Activated CD8-positive, alpha-beta memory T cell treated with anti-CD3 and anti-CD28 coated beads, Interleukin-2, amount 50 U/mL, for 24 hours (primary cell): ENCODE results near the gene SKI.

Source experiments
- DNase-seq: peaks from one replicate; pipeline ENCODE4 v3.0.0-alpha.2; 2020; ENCODE audit errors: extremely low read depth

SKI gene

DNA sequence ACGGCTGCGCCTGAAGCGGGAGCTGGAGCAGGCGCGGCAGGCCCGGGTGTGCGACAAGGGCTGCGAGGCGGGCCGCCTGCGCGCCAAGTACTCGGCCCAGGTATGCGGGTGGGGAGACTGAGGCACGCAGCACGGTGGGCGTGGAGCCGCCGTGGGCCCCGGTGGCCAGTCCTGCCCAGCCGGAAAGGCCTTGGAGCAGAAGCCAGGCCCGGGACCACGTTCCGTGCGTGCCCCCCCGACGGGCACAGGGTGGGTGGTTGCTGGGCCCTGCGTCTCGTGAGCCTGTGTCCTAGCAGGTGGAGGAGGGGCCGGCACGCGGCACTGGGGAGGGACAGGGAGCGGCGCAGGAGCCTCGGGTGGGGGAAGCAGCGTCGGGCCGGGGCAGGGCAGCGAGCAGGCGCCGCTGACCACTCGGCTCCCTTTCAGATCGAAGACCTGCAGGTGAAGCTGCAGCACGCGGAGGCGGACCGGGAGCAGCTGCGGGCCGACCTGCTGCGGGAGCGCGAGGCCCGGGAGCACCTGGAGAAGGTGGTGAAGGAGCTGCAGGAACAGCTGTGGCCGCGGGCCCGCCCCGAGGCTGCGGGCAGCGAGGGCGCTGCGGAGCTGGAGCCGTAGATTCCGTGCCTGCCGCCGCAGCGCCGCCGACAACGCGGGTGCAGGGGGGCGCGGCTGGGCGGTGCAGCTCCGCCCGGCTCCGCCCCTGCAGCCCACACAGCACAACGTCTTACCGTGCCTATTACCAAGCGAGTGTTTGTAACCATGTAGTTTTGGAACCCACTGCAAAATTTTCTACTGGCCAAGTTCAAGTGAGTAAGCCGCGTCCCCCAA, 78.2 kb downstream of the SKI start:
- no peak for DNase-seq

GRCh38 chr1:2307064-2307605, 79.0 kb downstream of the SKI start:
- no peak for DNase-seq

- no peak for DNase-seq
Measured at GRCh38 chr1:2307972-2308371, 79.9 kb downstream of the SKI start.

DNA sequence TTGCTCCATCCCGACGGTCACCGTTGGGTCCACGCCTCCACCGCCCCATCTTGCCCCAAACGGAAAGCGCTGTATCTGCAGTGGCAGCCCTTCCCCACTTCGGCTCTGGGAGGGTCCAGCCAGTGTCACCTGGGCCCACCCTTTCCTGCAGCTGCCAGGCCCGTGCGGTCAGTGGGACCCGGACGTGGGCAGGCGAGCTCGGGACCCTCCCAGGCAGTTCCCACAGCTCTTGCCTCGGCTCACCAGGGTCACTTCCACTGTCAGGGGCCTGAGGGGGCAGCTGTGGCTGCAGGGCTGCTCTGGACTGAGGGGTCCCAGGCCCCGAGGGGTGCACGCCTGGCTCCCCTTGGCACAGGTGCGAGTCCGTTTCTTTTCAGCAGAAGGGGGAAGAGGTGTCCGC, 80.7 kb downstream of the SKI start:
- DNase-seq, result no peak

DNA sequence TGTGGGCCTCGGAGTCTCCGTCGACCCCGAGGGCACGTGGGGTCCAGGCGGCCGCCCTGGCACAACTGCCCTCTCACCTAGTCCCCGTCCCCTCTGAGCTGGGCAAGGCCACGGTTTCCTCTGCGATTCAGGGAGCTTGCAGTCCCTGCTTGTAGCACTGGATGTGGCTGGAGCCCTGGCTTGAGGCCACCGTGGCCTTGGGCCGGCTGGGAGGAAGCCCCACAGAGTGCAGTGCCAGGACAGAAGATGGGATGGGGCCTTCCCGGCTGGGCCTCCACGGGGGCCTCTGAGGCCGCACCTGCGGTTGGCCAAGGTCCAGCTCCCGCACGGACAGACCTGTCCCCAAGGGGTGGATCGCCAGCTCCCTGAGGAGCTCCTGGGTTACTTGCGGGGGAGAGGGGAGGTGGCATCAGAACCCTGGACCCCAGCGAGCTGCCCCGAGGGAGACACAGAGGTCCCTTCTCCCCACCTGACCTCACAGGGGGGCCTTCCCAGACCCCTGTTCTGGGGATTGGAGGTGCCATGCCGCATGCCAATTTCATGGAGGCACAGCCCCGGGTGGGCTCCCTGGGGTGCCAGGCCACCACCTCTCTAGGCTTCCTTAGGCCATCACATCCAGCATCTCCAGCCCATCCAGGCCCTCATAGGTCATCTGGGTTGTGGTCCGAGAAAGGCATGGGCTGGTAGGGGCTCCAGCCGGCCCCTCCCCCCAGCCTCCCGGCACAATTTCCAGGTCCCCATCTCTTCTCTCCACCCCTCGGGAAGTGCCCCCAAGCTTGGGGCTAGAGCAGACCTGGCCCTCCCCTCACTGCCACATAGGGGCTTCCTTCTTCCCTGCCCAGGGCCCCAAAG, 82.4 kb downstream of the SKI start:
- no peak for DNase-seq

GRCh38 chr1:2311184-2312032, 83.3 kb downstream of the SKI start:
- DNase-seq, result no peak

- no peak for DNase-seq
Measured at GRCh38 chr1:2312160-2312514, 84.0 kb downstream of the SKI start.

DNA sequence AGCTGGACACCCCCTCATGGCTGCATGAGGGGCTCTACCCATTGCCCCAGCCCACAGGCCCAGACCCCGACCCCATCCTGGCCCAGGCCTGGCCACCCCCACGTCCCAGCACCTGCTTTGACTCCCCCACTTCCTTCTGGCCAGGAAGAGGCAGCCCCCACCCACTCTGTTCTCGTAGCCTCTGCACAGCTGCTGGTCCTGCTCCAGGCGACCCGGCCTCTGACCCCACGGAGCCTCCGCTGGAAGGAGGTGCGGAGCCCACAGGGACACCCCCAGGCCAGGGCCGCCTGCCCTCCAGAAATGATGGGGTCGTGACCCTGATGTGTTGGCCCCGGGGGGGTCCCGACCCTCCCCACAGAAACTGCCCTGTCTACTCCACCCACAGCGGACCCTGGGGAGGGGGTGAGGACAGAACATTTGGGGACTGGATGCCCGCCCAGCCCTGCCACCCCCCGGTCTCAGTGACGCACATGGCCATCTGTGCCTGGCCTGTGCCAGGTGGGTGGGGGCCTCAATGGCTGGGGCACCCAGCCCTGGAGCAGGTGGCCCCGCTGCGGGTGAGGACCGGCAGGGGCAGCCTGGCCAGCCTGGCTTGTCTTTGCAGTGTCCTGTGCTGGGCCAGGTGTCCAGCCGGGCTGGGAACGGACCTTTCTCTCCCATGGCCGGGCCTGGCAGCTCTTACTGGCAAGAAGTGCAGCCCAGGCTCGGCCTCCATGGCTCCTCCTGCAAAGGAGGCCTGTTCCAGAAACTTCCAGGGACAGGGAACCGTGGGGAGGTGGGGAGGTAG, 84.6 kb downstream of the SKI start:
- no peak for DNase-seq

DNA sequence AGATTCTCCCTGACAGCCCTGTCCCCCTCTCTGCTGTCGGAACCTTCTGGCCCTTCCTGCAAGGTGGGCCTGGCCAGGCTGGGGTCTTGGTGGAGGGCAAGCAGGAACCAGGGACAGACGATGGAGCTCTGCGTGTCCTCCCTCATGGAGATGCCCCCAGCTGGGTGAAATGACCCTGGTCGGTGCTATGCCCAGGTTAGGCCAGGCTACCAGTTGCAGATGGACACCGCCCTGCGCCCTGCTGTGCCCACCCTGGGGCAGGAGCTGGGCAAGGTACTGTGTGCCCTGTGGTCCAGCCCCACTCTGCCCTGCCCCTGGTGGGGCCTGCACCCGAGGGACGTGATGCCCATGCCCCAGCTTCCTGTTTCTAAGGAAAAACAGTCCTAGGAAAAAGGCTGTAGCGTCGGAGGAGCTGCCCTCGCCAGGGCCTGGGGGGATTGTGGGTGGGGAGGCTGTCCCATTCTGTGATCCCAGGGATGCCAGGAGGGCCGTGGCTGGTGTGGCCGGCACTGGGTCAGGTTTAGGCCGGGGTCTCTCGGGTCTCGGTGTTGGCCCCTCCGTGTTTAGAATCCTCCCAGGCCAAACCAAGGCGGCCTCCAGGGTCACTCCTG, 85.6 kb downstream of the SKI start:
- no peak for DNase-seq

- DNase-seq, result no peak
Measured at GRCh38 chr1:2314273-2314802, 86.2 kb downstream of the SKI start.

DNA sequence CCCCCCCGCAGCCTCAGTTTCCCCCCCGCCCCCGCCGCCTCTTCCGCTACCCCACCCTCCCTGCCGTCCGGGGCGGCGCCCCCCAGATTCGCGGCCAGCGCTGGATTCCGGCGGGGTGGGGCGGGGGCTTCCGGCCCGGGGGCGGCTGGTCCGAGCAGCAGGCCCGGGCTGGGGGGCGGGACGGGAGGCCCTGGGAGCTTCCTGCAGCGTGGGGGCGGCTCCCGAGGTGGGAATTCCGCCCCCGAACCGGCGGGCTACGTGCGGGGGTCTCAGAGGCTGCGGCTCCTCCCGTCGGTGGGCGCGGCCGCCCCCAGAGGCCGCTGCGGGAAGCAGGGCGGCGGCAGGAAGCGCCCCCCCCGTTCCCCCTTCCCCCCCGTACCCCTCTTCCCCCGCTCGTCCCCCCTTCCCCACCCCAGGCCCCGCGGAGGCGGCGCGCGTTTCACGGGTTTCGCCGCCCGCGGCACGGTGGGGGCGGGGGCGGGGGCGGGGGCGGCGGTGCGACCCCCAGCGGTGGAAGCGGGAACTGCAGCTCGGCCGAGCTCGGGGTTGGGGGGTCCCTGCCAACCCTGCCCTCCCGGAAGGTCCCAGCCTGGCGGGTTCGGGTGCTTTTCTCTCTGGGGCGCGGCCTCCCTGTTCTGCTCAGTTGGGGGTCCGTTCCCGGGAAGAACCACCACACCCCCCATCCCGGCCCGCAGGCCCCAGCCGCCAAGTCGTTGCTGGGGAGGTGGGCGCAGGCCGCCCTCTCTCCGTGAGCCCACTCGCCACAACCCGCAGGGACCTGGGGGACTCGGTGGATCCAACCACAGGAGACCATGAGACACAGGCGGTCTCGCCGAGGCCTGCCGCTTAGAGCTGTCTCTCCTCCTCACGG, 86.9 kb downstream of the SKI start:
- no peak for DNase-seq

DNA sequence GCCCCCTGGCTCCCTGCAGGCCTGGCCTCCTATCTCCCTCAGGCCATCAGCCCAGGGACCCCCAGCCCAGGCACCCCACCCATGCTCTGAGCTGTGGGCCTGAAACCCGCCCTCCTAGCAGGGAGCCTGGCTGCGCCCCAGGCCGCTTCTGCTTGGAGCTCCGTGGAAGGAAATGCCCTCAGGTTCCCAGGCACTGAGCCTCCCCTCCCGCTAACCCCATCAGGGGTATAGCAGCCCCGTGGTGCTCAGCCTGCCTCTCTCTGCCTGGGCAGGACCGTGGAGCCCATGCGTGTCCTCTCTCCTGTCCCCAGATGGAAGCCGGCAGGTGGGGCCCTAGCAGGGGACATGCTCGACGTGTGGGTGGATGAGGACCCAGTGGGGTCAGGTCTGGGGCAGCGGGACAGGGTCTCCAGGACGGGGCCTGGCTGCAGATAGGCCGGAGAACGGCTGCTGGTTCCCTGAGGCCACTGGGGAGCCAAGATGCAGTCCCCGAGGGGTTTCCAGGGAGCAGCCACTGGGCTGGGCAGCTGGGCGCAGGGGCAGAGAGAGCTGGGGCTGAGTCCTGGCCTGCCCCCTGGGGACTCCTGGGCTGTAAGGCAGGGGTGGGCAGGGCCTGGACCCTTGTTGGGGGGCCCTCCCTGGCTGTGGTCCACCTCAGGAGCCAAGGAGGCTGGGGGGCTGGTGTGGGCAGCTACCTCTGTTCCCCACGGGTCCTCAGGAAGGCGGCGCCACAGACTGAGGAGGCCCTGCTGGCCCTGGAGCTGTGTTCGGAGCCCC, 87.7 kb downstream of the SKI start:
- no peak for DNase-seq

DNA sequence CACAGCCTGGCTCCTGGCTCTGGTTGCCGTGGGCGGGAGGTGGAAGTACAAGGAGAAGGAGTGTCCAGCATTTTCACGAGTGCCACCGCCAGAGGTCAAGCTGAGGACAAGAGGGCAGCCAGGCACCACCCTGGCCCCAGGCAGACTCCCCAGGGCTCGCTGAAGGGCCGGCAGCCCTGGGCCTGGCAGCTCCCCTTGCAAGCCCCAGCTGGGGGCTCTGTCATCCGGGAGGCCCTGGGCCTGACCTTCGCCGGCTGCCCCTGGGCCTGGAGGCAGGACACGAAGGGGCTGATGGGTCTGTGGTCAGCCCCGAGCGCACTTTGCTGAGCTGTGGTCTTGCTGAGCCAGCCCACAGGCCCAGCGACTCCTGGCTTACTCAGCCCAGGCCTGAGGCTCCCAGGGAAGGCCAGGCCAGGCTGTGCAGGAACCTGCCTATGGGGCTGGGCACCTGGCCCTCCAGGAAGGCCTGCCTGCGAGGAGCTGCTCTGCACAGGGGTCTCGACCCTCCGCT, 88.4 kb downstream of the SKI start:
- no peak for DNase-seq

DNA sequence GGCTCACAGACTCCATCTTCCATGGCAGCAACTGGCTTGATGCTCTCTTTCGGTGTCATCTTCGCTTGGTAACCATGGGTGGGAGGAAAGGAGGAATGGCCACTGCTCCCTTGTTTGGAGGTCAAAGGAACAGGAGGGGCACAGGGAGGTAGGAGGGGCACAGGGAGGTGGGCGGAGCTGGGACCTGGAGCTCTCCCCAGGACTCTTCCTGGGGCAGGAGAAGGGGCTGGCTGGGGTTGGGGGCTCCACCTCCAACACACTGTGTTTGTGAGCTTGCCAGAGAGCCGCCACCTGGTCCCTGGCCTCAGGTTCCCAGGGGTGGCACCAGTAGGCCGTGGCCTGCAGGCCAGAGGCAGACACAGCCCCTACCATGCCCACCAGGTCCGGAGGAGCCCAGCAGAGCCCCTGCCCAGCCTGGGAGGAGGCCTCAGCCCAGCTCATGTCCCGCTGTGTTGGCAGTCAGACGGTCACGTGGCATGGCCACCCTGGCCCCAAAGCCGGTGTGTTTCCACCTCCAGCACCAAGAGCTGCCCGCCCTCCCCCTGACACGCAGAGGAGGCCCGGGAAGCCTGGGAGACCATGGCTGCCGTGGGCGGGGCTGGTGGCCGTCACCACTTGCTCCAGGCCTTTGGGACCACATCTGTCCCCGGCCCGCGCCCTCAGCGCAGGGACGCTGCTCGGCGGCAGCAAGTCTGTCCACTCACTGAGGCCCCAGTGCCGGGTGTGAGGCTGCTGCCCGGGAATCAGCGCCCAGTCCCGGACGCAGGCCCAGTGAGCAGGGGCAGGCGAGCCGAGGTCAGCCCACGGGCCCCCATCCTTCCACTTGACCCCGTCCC, 89.3 kb downstream of the SKI start:
- no peak for DNase-seq

DNA sequence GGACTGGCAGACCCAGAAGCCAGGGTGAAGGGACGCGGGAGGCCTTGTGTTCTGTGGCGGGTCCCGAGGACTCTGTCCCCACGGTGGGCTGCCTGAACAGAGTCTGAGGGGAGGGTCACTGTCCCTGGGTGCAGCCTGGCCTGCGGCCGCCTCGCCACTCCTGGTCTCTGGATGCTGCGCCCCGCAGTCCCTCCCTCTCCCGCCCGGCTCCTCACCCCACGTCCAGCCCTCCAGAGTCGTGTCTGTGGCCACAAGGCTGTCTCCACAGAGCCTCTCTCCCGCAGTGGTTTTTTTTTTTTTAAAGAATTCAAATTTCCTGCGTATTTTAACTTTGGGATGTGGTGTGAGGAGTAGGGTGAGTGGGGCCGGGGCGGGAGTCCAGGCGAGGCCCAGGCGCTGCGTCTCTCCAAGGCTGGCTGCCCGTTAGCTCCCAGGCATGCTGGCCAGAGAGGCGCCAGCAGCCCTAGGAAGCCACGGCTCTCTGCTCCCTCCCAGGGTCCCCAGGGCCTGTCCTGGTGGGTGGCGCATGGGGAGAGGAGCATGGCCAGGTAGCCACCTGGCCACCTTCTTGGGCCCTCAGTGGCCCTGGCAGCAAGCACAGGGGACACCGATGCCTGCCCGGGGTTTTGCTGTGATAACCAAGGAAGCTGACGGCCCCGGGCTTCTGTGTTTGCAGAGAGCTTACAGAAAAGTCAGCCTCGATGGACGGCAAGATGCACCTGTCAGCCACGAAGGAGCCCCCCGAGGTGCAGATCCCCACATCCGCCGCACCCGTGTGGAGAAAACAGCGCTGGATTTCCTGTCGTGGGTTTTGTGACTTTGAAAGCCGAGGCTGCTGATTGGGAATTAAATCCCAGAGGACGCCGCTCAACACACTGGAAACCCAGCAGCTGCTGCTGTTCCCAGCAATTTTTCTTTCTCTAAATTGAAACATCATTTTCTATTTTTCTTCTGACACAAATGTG, 90.5 kb downstream of the SKI start:
- DNase-seq, result no peak

DNA sequence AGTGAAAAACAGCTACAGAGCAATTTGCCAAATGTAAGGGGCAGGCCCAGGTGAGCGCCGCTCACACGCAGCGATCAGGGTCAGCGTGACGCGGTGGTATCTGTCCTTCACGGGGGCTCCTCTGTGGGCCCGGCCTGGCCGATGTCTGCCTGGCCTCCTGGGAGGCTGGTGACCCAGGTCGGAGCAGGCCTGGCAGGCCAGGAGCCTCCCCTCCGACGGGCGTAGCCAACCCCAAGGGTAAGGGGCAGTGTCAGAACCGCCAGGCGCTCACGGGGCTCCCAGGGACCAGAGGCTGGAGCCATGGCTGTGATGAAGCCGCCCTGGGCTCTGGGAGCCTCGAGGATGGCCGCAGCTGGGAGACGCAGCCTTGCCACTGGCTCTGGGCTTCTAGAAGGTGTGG, 91.2 kb downstream of the SKI start:
- no peak for DNase-seq
